Gastroesophageal sphincter (tissue), 4 donors: ENCODE data around the gene SFTA2. TPM values are rescaled to one million over a fixed set of nuclear protein-coding genes. Genes with fewer than 3 reads are reported as not detected.
"Not testable (repeated sequence)": the region's sequence is repeated elsewhere in the genome, so short reads cannot be mapped to it uniquely, and the experiment has no call there.

ENCODE experiments used
- ATAC-seq: fragments of 150-250 bp; one replicate; pipeline ENCODE4 v1.9.1; 2016; ENCODE audit warnings: mild to moderate bottlenecking, moderate library complexity
- H3K27ac ChIP-seq, 4 donors: fragments of 200-600 bp; sonication (generic) in 3 of 4; 1 replicate in 3 of 4; 2 replicates in 1 of 4; pipeline ENCODE4 v1.5.1; 2016 to 2019
- H3K27me3 ChIP-seq: fragments of 200-600 bp; sonication (generic); one replicate; pipeline ENCODE4 v1.5.1; 2019
- H3K36me3 ChIP-seq, 2 donors: fragments of 200-600 bp; sonication (generic); one replicate each; pipeline ENCODE4 v1.5.1; 2019; ENCODE audit warnings: control low read depth in 1 of 2
- H3K4me1 ChIP-seq, 3 donors: fragments of 200-600 bp; sonication (generic); 1 replicate in 2 of 3; 2 replicates in 1 of 3; pipeline ENCODE4 v1.5.1; 2016 to 2019; ENCODE audit warnings: control low read depth in 2 of 3
- H3K4me3 ChIP-seq, 2 donors: fragments of 200-600 bp; sonication (generic); one replicate each; pipeline ENCODE4 v1.5.1; 2019; ENCODE audit warnings: mild to moderate bottlenecking in 1 of 2, moderate library complexity in 1 of 2
- H3K9me3 ChIP-seq, 3 donors: fragments of 200-600 bp; sonication (generic); one replicate each; pipeline ENCODE4 v1.5.1; 2017 to 2019; ENCODE audit warnings: control low read depth in 2 of 3
- EP300 ChIP-seq: sonication (generic); formaldehyde crosslinking; IDR thresholded peaks from one replicate; pipeline ENCODE4 v1.6.1; 2017; ENCODE audit warnings: antibody characterized with exemption, mild to moderate bottlenecking
- POLR2A ChIP-seq, 2 donors: fragments of 450-650 bp; IDR thresholded peaks; one replicate each; pipeline ENCODE4 v1.6.1; 2017; ENCODE audit warnings: antibody characterized with exemption in 2 of 2, mild to moderate bottlenecking in 2 of 2, moderate library complexity in 1 of 2
- POLR2AphosphoS5 ChIP-seq: sonication (generic); formaldehyde crosslinking; IDR thresholded peaks from one replicate; pipeline ENCODE4 v1.6.1; 2017; ENCODE audit warnings: antibody characterized with exemption
- WGBS, 2 donors: methylation state at CpG; one replicate each; pipeline ENCODE4 v1.1.5; 2018; ENCODE audit warnings: low coverage in 1 of 2; 5-methylcytosine and 5-hydroxymethylcytosine counted together
- total RNA-seq, 4 donors: library from RNA; depleted of rRNA; stranded (reverse); fragments of >200 nt; gene quantifications; one replicate each; pipeline ENCODE4 v1.1.0, GENCODE V29; 2016
- TF ChIP-seq, protein P1 (sequence below), 4 experiments: fragments of 200-600 bp in 2 of 4; fragments of 450-650 bp in 2 of 4; sonication (generic) in 1 of 4; IDR thresholded peaks; one replicate each; pipeline ENCODE4 v1.5.1; 2017 to 2019; ENCODE audit warnings: antibody characterized with exemption in 4 of 4, mild to moderate bottlenecking in 2 of 4, moderate library complexity in 2 of 4

SFTA2 gene
- total RNA-seq, 4 donors from 2014 or later = not detected

DNA sequence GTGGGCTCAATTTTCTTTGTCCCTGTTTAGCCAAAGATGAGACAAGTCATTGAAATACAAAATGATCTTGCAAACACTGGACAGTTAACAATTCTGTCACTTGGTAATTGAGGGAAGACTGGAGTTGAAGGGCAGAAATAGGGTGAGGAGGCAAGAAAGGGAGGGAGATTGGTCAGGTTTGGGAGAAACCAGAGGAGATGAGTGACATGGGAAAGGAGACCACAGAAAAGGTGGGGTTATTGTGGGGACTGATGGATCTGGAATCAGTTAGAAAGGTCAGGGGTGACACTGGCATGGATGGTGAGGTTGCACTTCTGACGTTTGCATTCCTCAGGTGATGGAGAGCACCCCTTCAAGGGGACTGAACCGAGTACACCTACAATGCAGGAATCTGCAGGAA is 23.3 kb downstream of the SFTA2 start:
- no peaks in the 10 kb centered on the region for H3K9me3 ChIP-seq
- WGBS, 2 donors = 0 to 30% methylated on average over 1 to 2 of the region's 2 CpGs
- peaks cover 0 to 39% of the 10 kb centered on the region in 2 donors for H3K36me3 ChIP-seq
- ATAC-seq = no peak
- peaks cover 2 to 32% (median 13%) of the 10 kb centered on the region in 3 donors for H3K4me1 ChIP-seq
- H3K27ac ChIP-seq = peak overlapping the region in 2 of 4 donors; percentile 69 to 77
- H3K27me3 ChIP-seq = no peaks in the 10 kb centered on the region
- TF ChIP-seq, protein P1, sequence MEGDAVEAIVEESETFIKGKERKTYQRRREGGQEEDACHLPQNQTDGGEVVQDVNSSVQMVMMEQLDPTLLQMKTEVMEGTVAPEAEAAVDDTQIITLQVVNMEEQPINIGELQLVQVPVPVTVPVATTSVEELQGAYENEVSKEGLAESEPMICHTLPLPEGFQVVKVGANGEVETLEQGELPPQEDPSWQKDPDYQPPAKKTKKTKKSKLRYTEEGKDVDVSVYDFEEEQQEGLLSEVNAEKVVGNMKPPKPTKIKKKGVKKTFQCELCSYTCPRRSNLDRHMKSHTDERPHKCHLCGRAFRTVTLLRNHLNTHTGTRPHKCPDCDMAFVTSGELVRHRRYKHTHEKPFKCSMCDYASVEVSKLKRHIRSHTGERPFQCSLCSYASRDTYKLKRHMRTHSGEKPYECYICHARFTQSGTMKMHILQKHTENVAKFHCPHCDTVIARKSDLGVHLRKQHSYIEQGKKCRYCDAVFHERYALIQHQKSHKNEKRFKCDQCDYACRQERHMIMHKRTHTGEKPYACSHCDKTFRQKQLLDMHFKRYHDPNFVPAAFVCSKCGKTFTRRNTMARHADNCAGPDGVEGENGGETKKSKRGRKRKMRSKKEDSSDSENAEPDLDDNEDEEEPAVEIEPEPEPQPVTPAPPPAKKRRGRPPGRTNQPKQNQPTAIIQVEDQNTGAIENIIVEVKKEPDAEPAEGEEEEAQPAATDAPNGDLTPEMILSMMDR (IDR thresholded peaks at IDR 0.05) = no peak
- TF ChIP-seq POLR2AphosphoS5 (no peak), POLR2A (IDR thresholded peaks at IDR 0.05) (no peak), EP300 (no peak)
- H3K4me3 ChIP-seq = peak overlapping the region; percentile 64 to 92

DNA sequence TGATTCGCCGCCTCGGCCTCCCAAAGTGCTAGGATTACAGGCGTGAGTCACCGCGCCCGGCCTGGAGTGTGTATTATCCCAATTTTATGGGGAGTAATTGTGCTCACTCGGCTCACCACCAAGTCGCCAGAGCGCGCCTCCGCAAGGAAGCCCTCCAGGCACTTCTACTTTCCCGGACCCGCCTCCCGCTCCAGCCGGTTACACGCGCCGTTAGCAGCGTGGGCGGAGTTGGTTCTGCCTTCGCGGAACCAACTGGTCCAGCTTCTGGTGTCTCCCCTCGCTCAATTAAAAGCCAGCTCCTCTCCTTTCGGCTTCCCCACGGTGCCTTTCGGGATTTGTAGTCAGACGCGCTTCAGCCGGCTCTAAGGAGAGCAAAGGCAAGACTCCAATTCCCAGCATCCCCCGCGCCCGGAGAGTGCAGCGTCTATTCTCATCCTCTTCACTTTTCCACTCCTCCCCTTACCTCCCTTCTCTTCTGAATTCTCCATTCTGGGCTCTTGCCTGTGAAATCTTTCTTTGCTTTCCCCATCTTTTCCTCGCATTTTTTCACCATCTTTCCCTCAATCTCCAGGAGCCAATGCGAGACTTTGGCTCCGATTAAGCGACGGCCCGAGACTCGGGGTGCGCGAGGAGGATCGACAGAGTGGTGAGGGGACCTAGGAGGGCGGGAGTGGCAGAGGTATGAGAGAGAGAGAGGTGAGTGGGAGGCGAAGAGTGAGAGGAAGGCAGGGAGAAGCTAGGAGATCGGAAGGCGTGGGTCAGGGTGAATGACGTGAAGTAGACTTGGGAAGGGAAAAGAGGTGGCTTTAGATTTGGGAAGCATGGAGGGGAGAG is 24.0 kb downstream of the SFTA2 start, which contains the start of gene GTF2H4:
GTF2H4 (plus strand) TSS at position 450 of the 834 bp plus-strand sequence.
- Histone ChIP-seq H3K4me3 (peak within 1 kb of the TSS; percentile 64 to 92), H3K27ac (peak within 1 kb of the TSS; percentile 32 to 77 (median 58)), H3K27me3 (no peaks in the 10 kb centered on the region), H3K4me1 (peaks cover 2 to 24% (median 10%) of the 10 kb centered on the region in 3 donors), H3K36me3 (peaks cover 0 to 36% of the 10 kb centered on the region in 2 donors), H3K9me3 (no peaks in the 10 kb centered on the region)
- TF ChIP-seq POLR2A (IDR thresholded peaks at IDR 0.05) (no peak), POLR2AphosphoS5 (peak; percentile 60)
- ATAC-seq = peak; percentile 99
- WGBS, 2 donors = 0 to 2% methylated on average over 10 to 29 of the region's 49 CpGs

DNA sequence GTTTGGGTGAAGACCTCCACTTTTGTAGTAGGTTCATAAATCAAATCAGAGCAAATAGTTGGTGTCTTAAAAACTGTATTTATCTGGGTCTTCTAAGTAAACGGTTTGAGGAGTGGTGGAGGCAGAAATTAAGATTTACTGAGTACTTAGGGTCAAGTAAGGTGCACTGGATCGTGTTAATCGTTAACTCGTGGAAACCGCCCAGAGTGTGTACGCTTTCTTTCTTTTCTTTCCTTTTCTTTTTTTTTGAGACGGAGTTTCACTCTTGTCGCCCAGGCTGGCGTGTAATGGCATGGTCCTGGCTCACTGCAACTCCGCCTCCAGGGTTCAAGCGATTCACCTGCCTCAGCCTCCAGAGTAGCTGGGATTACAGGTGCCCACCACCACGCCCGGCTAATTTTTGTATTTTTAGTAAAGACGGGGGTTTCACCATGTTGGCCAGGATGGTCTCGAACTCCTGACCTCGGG is 24.6 kb downstream of the SFTA2 start:
- 37 to 72% methylated on average over 3 to 14 of the region's 16 CpGs for WGBS, 2 donors
- Histone ChIP-seq H3K36me3 (peaks cover 0 to 30% of the 10 kb centered on the region in 2 donors), H3K4me1 (peaks cover 2 to 22% (median 10%) of the 10 kb centered on the region in 3 donors), H3K27ac (peak overlapping the region in 3 of 4 donors; percentile 22 to 77 (median 36)), H3K4me3 (peak overlapping the region; percentile 64 to 92)
- H3K27me3 ChIP-seq, ATAC-seq, H3K9me3 ChIP-seq: not testable (repeated sequence)

DNA sequence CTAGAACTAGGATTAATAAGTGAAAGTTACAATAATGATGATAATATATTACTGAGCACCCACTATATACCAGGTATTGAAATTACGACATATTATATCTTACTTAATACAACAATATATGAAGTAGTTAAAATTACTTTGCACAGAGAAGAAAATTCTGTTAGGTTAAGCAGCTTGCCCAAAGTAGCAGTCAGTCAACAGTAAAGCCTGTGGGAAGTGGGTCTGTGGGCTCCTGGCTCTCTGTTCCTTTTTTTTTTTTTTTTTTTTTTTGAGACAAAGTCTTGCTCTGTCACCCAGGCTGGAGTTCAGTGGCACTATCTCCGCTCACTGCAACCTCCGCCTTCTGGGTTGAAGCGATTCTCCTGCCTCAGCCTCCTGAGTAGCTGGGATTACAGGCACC is 28.7 kb downstream of the SFTA2 start:
- H3K27me3 ChIP-seq = no peaks in the 10 kb centered on the region
- H3K9me3 ChIP-seq = no peaks in the 10 kb centered on the region
- H3K36me3 ChIP-seq = peaks cover 0 to 18% of the 10 kb centered on the region in 2 donors
- H3K27ac ChIP-seq = no peak overlapping the region
- H3K4me1 ChIP-seq = peaks cover 0 to 7% (median 0%) of the 10 kb centered on the region in 3 donors
- no peak for ATAC-seq
- H3K4me3 ChIP-seq = no peak overlapping the region
- TF ChIP-seq, protein P1 (IDR thresholded peaks at IDR 0.05) = no peak
- TF ChIP-seq POLR2AphosphoS5 (no peak), EP300 (no peak), POLR2A (IDR thresholded peaks at IDR 0.05) (no peak)
- WGBS, 2 donors = 88 to 89% methylated on average over 4 of the region's 4 CpGs

DNA sequence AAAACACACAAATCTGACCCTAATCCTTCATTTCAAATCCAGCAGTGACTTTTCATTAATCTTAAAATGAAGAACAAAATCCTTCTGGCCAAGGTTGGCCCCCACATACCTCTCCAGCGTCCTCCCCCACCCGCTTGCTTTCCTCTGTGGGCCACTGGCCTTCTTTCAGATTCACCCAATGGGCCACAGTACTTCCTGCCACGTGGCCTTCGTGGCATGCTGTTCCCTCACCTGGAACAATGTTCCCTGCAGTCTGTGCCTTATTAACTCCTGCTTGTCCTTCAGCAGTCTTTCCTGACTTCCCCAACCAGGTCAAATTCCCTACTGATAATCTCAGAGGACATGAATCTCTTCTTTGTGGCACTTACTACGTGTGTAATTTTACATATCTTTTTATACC is 29.3 kb downstream of the SFTA2 start:
- WGBS, 2 donors = 38 to 45% methylated on average over 4 to 5 of the region's 5 CpGs
- H3K27ac ChIP-seq = no peak overlapping the region
- TF ChIP-seq EP300 (no peak), POLR2A (IDR thresholded peaks at IDR 0.05) (no peak), POLR2AphosphoS5 (no peak)
- TF ChIP-seq, protein P1 (IDR thresholded peaks at IDR 0.05) = no peak
- no peaks in the 10 kb centered on the region for H3K9me3 ChIP-seq
- no peak overlapping the region for H3K4me3 ChIP-seq
- peaks cover 0 to 23% of the 10 kb centered on the region in 2 donors for H3K36me3 ChIP-seq
- no peak for ATAC-seq
- H3K4me1 ChIP-seq = peaks cover 0 to 7% (median 0%) of the 10 kb centered on the region in 3 donors
- H3K27me3 ChIP-seq = no peaks in the 10 kb centered on the region

DNA sequence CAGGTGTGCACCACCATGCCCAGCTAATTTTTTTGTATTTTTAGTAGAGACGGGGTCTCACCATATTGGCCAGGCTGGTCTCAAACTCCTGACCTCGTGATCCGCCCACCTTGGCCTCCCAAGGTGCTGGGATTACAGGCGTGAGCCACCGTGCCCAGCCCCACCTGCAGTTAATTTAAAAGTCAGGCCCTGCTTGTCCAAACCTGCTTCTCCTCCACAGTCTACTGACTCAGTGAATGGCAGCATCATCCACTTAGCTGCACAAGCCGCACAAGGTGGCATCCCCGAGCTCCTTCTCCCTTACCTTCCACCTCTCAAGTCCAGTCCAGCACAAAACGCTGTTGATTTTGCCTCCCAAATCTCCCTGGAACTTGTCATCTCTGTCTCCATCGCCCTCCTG is 29.8 kb downstream of the SFTA2 start:
- H3K27me3 ChIP-seq, H3K27ac ChIP-seq, ATAC-seq, H3K4me1 ChIP-seq, H3K4me3 ChIP-seq, H3K9me3 ChIP-seq: not testable (repeated sequence)
- 71 to 87% methylated on average over 6 to 7 of the region's 9 CpGs for WGBS, 2 donors
- peaks cover 0 to 28% of the 10 kb centered on the region in 2 donors for H3K36me3 ChIP-seq
